NCI-H2227 treated with DMSO at 0.1 percent for 48 hours (cell line): ENCODE results near the gene PDZD4.

Source experiments
- DNase-seq: peaks from one replicate; lab custom pipeline; 2025; lab: John Stamatoyannopoulos, UW

PDZD4 gene

DNA sequence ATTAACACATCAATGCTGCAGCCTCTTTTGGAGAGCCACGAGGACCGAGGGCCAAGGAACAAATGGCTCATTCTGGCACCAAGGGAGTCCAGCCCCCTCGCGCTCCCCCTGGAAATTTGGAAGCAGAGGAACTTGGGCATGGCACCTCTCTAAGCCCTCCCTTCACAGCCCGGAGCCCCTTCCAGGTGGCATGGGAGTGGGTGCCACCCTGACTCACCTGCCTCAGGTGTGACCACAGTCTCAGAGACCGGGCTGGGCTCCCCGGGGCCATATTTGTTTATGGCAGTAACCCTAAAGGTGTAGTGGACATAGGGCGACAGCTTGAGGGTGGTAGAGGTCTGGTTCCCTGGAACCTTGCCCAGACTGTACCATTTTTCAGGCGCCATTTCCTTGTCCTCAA, 36.8 kb upstream of the PDZD4 start:
- DNase-seq: no peak

DNA sequence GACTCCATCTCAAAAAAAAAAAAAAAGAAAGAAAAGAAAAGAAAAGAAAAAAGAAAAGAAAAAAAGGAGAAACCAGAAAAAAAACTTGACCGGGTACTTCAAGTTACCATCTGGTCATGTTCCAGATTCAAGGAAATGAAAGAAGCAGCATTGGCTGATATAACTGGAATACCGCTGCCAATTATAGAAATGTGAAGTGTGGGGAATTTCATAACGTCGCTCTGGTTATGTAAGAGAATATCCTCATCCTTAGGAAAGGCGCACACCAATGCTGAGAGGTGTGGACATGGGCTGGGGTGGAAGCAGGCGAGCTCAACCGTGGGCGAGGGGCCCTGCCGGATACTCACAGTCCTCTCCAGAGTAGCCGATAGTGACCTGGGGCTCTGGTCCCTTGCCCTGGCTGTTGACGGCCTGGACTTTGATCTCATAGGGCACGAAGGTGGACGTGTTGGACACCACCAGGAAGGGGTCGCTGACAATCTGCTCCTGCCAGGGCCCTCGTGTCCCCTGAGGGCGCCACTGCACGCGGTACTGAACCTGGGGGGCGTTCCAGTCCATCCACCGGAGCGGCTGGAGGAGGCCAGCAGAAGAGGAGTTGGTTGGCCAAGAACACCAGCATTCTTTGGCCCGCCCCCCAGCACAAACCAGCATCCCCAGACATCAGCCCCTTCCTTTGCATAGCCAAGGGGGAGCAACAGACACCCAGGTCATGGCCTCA, 36.1 kb upstream of the PDZD4 start:
- DNase-seq: no peak

DNA sequence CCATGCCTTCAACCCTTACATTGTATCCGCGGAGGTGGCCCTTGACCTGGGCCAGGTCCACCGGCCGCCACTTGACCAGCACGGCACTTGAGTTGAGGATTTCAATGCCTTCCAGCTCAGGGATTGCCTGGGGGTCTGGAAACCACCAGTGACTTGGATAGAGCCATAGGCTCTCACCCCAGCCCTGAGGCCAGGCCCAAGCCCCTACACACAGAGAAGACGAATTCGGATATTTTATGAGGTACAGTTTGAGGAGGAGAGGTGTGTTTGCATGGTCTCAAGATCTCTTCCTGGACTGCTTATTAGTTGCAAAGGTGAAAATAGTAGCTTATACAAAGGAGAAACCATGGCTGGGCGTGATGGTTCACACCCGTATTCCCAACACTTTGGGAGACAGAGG, 35.3 kb upstream of the PDZD4 start:
- no peak for DNase-seq

DNA sequence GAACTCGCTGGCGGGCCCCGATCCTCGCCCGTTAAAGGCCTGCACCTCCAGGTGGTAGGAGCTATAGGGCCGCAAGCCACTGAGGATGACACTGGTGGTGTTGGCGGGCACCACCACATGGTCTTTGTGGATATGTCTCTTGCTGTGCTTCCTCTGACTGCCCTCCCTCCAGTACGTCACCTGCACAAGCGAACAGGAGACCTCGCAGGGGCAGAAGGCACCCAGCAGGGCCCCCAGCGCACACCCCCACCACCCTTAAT, 34.9 kb upstream of the PDZD4 start:
- no peak for DNase-seq

DNA sequence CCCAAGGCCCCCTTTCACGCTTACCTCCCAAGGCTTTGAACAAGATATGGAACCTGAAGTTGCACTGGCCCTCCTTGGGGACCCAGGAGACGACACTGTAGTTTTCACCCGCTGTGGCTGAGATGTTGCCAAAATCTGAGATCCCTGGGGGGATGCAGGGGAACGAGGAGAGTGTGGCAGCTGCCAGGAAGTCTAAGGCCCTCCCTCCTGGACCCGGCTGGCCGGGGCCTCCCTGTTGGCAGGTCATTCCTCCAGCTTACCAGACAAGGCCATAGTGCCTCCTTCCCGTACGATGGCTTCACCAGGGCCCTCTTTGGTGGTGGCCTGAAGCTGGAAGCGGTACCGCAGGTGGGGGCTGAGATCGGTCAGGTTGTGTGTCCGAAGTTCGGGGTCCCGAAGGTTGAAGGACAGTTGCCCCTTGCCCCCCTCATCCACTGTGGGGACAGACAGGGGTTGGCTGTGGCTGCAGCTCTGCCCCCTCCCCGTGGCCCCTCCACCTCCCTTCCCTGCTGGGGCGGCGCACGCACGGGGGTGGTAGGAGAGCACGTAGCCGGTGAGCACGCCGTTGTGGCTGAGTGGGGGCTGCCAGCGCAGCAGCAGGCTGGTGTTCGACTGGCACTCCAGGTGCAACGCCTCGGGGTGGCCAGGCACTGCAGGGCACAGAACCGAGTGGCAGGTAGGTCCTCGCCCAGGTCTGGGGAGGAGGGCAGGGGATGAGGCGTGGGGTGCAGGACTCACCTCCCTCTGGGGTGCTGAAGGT, 34.4 kb upstream of the PDZD4 start:
- DNase-seq: no peak

DNA sequence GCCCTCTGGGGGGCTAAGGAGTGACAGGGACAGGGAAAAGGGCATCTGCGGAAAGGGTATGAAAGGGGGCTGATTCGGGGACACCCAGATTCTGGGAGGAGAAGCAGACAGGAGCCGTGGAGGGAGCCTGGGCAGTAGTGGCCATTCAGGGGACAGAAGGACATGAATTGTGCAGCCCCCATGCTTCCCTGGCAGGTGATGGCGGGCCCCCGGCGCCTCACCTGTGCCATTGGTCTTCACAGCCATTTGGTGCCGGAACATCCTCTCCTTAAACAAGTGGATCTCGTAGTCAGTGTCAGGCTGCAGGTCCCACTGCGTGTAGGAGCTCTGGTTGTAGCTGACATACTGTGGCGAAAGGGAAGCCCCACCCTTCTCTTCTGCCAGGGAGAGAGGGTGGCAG, 33.8 kb upstream of the PDZD4 start:
- no peak for DNase-seq

DNA sequence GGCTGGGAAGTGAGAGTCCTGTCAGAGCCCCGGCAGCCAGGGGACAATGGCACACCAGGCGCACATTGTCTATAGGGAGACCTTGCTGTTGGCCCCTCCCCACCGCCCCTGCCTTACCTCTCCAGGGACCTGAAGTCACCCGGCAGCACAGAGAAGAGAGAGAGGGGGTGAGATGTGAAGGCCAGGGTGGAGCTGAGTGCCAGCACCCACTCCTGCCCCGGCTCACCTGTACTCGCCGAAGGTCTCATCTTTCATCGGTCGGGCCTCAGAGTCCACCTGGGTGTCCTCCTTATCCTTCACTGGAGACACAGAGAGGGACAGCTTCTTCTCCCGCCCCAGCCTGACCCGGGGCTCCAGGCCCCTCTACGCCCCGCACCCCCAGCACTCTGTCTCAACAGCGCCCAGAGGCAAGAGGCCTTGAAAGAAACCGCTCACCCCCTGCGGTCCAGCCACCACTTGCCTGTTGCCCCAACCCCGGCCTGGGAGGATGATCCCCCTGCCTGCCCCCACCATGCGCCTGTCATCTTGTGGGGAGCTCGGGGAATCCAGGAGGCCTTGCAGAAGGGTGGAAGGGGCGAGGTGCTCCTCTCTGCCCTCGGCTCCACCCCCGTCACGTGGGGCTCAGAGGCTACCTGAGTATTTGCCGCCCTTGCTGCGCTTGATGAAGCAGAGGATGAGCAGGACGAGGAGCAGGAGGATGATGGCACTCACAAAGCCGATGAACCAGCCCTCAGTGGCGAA, 33.1 kb upstream of the PDZD4 start:
- no peak for DNase-seq

DNA sequence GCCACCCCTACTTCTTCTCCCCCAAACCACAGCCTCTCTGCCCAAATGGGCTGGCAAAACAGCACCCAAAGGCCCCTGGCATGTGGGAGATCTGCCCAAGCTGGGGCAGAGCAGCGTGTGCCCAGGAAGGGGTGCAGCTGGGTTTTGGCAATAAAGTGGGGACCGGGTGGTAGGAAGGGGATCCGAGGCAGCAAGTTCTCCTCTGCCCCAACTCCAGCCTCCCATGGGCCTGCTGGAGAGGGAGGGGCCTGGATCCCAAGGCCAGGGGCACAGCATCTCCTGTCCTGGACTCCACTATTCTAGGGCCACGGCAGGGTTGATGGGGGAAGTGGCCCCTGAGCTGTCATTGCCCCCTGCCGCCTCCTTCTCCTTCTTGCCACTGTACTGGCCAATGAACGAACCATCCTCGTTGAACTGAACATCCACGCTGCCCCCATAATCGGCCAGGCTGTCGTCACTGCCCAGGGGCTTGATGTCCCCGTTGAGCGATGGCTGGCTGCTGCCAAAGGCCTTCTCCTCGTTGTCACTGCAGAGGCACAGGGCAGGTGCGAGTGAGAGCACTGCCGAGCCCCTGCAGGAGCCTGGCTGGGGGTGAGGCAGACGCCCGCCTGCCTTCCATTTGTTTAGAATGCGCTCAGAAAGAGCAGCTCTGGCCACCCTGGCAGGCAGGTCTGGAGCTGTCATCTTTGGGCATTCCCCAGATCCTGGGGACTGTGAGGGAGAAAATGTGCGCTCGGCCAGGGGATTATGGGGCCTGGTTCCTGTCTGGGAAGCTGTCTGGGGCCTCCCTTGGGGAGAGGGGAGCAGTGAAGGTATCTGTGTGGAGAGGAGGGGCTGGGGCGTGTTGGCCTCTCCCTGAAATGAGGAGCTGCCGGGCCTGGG, 32.3 kb upstream of the PDZD4 start:
- no peak for DNase-seq

DNA sequence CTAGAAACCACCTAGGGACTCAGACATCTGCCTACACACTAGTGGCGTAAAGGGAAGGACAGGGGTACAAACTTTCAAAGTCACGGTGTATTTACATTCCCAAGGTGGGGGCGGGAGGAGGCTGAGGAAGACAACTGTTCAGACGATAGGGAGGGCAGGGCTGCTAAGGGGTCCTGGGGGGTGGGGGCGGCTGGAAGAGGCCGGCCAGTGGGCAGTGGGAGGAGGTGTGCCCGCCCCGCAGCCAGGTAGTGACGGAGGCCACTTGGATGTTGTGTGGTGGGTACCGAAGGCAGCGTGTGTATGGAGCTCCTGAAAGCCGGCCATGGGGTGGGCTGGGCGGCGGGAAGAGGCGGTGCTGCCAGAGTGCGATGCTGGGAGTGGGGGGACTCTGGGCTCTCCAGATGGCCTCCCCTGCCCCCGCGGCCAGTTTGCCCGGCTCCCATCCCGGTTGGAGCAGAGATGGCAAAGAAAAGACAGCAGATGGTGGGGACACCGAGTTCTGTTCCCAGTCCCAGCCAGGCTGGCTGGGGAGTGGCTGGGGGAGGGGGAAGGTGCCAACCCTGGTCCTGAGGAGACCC, 31.5 kb upstream of the PDZD4 start:
- DNase-seq: no peak

DNA sequence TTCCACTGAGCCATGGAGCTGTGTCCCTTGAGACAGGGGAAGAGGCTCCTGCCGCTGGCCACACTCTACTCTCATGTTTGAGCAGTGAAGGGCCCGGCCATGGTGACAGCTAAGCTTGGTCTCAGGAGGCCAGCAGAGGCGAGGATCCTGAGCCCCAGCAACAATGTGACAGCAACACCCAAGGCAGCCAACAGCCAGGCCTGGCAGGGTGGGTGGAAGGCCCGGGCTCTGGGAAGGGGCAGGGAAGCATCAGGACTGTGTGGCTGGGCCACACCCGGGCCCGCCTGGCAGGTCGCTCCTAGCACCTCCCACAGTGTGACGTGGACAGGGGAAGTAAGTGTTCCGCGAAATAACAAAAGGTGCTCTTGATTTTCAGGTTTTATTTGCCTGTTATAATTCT, 30.8 kb upstream of the PDZD4 start:
- DNase-seq: no peak

DNA sequence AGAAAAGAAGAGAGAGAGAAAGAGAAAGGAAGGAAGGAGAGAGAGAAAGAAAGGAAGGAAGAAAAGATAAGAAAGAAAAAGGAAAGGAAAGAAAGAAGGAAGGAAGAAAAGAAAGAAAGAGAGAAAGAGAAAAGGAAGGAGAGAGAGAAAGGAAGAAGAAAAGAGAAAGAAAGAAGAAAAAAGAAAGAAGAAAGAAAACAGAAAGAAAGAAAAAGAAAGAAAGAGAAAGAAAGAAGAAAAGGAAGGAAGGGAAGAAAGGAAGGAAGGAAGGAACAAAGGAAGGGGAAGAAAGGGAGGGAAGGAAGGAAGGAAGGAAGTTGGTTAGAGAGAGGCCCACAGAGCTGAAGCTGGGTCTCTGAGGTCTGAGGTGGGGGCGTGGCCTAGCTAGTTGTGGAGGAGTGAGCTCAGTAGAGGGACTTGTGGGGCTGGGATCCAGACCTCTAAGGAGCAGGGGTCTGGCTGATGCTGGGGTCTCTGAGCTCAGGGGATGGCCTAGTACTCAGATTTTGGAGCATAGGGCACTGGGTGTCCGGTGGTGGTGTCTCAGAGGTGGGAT, 27.1 kb upstream of the PDZD4 start:
- DNase-seq: no peak

DNA sequence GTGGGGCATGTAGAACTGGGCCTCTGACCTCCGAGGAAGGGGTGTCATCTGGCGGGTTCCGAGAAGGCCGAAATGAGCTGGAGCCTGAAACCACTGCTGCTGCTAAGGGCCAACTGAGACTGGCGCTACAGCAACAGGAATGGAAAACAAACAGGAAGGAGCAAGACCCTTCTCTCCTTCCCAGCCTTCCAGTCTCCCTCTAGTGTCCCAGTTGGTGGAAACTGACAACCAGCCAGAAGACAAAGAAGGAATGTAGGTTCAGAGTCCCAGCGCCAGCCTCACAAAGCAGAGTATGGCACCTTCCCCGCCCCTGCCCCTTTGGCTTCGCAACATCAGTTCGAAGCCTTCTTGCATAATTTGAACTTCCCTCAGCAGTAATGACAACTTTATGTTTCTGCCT, 24.4 kb upstream of the PDZD4 start:
- DNase-seq: no peak

DNA sequence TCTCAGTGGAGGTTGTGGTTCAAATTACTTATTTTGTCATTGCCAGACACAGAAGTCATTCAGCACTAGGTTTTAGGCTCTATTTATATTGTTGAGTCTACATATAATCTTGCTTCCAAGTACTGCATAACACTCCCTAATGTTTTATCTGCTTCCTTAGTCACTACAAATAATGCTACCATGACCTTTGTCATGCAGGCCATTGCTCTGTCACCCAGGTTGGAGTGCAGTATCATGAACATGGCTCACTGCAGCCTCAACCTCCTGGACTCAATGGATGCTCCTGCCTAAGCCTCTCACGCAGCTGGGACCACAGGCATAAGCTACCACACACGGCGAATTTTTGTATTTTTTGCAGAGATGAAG, 23.5 kb upstream of the PDZD4 start:
- no peak for DNase-seq

DNA sequence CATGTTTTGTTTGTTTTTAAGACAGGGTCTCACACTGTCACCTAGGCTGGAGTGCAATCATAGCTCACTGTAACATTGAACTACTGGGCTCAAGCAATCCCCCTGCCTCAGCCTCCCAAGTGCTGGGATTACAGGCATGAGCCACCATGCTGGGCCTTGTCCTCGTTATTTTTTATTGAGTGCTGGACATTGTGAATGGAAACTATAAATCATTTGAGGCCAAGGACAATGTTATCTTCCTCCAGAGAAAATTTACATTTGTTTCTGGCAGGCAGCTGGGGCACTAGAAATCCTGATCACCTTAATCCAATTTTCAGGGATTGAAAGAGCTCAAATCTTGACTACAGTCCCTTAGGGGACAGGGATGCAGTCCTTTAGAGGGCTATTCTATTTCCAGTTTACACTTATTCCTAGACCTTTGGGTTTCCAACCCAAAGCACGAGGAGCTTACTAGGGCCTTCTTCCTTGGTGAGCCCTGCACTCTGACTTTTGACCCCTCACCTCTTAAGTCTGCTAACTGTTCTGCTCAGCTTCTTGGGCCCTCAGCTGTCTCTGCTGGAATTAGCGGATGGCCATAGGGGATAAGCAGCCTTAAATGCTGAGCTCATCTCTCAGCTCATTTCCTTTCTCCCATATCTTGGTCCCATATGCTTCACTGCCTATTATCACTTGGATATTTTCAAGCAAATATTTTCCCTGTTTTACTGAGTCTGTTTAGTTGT, 23.0 kb upstream of the PDZD4 start:
- no peak for DNase-seq

DNA sequence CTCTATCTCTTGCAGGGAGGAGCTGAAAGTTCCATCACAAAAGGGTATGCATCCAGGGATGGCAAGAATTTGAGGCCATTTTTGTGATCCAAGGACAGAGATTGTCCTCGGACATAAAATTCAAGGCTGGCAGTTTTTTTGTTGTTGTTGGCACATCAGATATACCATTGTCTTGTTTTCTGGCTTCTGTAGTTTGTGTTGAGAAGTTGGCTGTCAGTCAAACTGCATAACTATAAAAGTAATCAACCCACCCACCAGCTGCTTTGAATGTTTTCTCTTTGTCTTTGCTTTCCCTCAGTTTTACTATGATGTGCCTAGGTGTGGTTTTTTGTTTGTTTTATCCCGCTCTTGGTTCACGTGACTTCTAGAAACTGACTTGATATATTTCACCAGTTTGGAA, 21.6 kb upstream of the PDZD4 start:
- DNase-seq: no peak

DNA sequence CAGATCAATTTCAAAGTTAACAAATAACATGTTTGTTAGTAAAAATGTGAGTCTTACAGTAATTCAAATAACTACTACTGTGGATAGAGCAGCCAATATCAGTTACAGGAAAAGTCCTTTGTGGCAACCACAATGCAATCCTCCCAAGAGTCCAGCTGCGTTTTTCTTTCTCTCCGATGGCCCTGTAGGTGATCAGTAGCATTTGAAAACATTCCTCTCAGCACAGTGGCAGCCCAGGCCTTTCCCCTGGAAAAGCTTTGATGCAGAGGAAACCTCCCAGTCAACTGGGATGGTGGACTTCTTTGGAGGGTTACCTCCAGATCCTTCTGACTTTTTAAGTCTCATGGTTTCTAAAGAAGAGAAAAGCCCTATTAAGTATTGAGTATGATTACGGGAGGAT, 18.0 kb upstream of the PDZD4 start:
- no peak for DNase-seq

DNA sequence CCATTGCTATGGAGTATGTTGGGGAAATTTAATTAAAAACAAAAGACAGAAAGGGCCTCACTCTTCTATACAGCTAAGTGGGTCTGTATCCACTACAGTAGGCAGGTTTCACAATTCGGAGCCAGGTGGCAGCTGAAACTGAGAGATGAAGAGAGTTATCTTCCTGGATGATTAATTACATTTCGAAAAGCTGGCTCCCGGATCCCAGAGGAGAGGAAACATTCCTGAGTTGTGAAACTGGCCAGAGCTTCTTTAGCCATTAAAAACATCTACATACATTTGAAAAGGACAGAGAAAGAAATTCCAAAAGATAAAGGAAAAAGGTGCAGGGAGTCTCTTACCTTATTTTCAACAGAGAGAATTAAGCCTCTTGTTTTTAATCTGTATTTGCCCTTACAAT, 15.5 kb upstream of the PDZD4 start:
- DNase-seq: no peak

DNA sequence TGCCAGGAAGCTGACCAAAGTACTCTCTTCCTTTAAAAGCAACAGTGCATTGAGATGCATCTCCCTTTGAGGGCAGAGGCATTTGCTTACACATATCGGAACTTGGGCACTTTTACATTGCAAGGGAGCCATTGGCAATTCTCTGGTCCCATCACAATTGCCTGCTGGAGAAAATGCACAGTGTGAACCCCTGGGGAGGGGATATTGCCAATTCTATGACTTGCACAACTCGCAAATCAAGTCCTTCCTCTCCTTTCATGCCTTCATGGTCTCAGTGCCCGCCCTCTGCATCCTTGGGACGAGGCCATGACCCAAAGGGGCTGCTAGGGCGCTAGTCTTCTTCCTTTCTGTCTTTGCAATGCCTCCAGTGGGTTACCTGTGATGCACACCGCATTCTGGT, 14.9 kb upstream of the PDZD4 start:
- DNase-seq: no peak

DNA sequence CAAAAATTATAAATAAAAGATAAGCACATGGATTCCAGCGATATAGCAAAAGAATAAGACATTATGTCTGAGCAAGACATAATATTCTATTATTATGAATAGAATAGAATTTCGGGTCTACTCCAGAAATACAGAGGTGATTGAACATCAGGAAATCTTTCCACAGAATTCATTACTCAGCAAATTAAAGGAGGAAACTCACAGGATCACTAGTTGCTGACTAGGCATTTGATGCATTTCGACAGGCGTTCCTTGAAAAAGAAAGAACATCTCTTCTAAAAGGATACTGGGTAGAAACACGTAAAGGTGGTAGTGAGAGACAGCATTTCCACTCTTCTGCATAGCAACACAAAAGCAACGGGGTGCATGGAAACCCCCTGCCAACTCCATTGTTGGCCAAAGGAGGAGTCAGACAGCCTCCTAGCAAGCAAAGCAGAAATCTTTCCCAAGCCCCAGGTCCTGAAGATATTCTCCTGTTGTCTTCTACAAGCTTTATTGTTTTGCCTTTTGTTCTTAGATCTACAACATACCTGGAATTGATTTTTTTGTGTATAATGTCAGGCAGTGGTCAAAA, 14.3 kb upstream of the PDZD4 start:
- DNase-seq: no peak

DNA sequence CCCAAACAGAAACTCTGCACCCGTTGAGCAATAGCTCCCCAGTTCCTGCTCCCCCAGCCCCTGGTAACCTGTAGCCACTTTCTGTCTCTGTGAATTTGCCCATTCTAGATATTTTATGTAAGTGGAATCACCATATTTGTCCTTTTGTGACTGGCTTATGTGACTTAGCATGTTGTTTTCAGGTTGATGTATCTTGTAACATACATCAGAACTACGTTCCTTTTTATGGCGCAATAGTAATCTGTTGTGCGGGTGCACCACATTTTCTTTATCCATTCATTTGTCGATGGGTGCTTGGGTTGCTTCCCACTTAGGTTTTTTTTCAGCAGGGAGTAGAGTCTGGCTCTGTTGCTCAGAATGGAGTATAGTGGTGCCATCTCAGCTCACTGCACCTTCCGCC, 6.6 kb upstream of the PDZD4 start:
- DNase-seq: no peak

DNA sequence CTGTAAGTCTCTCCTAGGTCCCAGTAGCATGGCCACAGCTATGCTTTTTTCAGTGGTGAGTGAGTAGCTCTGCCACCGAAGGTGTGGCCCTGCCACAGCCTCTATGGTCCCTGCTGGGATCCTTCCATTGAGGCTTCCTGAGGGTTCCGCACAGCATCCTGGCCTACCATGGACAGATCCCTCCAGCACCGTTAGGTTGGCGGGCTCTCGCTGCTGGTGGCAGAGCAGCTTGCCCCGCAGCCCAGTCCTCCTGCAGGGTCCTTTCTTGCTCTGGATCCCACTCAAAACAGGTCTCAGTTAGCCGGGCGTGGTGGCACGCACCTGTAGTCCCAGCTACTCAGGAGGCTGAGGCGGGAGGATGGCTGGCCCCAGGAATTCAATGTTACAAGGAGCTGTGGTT, 2.4 kb upstream of the PDZD4 start:
- DNase-seq: no peak
